NCI-H82 (cell line): Measurements from ENCODE around the gene TAF15.

Experiments used
- DNase-seq: peaks from one replicate; lab custom pipeline; 2025; lab: John Stamatoyannopoulos, UW

The TAF15 gene

GRCh38 chr17:35821308-35821707, 12.0 kb downstream of the TAF15 start:
- no peak for DNase-seq

GRCh38 chr17:35825206-35825605, 15.9 kb downstream of the TAF15 start:
- no peak for DNase-seq

GRCh38 chr17:35841101-35841500, 31.8 kb downstream of the TAF15 start:
- no peak for DNase-seq

- DNase-seq: no peak
Observed at GRCh38 chr17:35841505-35841904, 32.2 kb downstream of the TAF15 start.

GRCh38 chr17:35842239-35842638, 33.0 kb downstream of the TAF15 start:
- no peak for DNase-seq

GRCh38 chr17:35843698-35844097, 34.4 kb downstream of the TAF15 start:
- no peak for DNase-seq

GRCh38 chr17:35844547-35844946, 35.3 kb downstream of the TAF15 start:
- no peak for DNase-seq

- no peak for DNase-seq
Observed at GRCh38 chr17:35846055-35846809, 36.9 kb downstream of the TAF15 start.

GRCh38 chr17:35847006-35847405, 37.7 kb downstream of the TAF15 start:
- DNase-seq: no peak

GRCh38 chr17:35847633-35848373, 38.5 kb downstream of the TAF15 start:
- no peak for DNase-seq

GRCh38 chr17:35849469-35850348, 40.4 kb downstream of the TAF15 start:
- DNase-seq: peak; percentile 85

GRCh38 chr17:35855965-35856364, 46.7 kb downstream of the TAF15 start:
- no peak for DNase-seq

GRCh38 chr17:35856603-35857002, 47.3 kb downstream of the TAF15 start:
- DNase-seq: no peak

GRCh38 chr17:35864853-35865252, 55.6 kb downstream of the TAF15 start:
- DNase-seq: peak; percentile 25

- DNase-seq: no peak
Observed at GRCh38 chr17:35865412-35866340, 56.4 kb downstream of the TAF15 start.

GRCh38 chr17:35866341-35866950, 57.2 kb downstream of the TAF15 start:
- no peak for DNase-seq

- DNase-seq: no peak
Observed at GRCh38 chr17:35867574-35867973, 58.3 kb downstream of the TAF15 start.

GRCh38 chr17:35868737-35869136, 59.5 kb downstream of the TAF15 start, which contains the start of gene HEATR9:
HEATR9 (minus strand) TSS chr17:35868891; CDS start chr17:35868742, 149 bp downstream.
- no peak for DNase-seq

GRCh38 chr17:35870906-35871819, 61.9 kb downstream of the TAF15 start:
- peak; percentile 74 for DNase-seq
